ENCODE data around the gene SLC17A4. TPM values are rescaled to one million over a fixed set of nuclear protein-coding genes. Genes with fewer than 3 reads are reported as not detected.

Gene SLC17A4
- total RNA-seq, 1 experiment from 2014 or later = not detected

GRCh38 chr6:25717866-25718740 is 36.4 kb upstream of the SLC17A4 start:
- TF ChIP-seq CTCF (conservative IDR thresholded peaks at IDR 0.05) = peak; percentile 71
- H2BK20ac ChIP-seq (ENCODE audit: low read depth, low read length, poor library complexity, severe bottlenecking) = no peak overlapping the region
- Mint-ChIP-seq H3K4me3 (no peak overlapping the region), H3K27ac (no peak overlapping the region), H3K27me3 (ENCODE audit: low read depth) (no peaks in the 10 kb centered on the region), H3K9me3 (no peaks in the 10 kb centered on the region), H3K36me3 (ENCODE audit: insufficient read depth in 1 of 3, low read depth in 3 of 3) (no peaks in the 10 kb centered on the region), H3K4me1 (peaks cover 3 to 7% of the 10 kb centered on the region in 2 experiments; a peak in 3 of 4 replicates)
- no CpG with 5 or more reads among the region's 6 CpGs for WGBS (ENCODE audit: extremely low coverage, insufficient read length, low lambda C conversion rate)
- H4K91ac ChIP-seq (ENCODE audit: insufficient read length, low read depth, low read length) = no peak overlapping the region
- no peak overlapping the region for H4K8ac ChIP-seq (replicated peaks; ENCODE audit: insufficient read length, low read depth, low read length)
- H2AK5ac ChIP-seq (ENCODE audit: insufficient read length, low read length) = no peak overlapping the region
- no peak overlapping the region for H3K14ac ChIP-seq (ENCODE audit: insufficient read depth, low read length)
- H3K27ac ChIP-seq (ENCODE audit: insufficient read length, low read depth, low read length) = no peak overlapping the region
- no peak overlapping the region for H3K4ac ChIP-seq (ENCODE audit: low read depth, low read length)
- H3K79me1 ChIP-seq (ENCODE audit: insufficient read depth, low read depth, low read length, poor library complexity, severe bottlenecking) = no peaks in the 10 kb centered on the region
- H3K23ac ChIP-seq (ENCODE audit: insufficient read length, low read depth, low read length) = no peak overlapping the region
- no peak overlapping the region for H3K18ac ChIP-seq (ENCODE audit: insufficient read length, low read depth, low read length)
- no peak overlapping the region for H4K5ac ChIP-seq (ENCODE audit: insufficient read length, low read depth, low read length)
- no peak overlapping the region for H2BK12ac ChIP-seq (ENCODE audit: insufficient read length, low read depth, low read length)
- no peak overlapping the region for H2BK15ac ChIP-seq (ENCODE audit: low read depth, low read length)
- no peaks in the 10 kb centered on the region for H3K27me3 ChIP-seq (ENCODE audit: insufficient read depth, low read length)
- H3K9me3 ChIP-seq (ENCODE audit: control insufficient read depth, low read depth, low read length) = no peaks in the 10 kb centered on the region
- H2AFZ ChIP-seq (ENCODE audit: low read length) = no peak overlapping the region
- no peak overlapping the region for H2BK120ac ChIP-seq (ENCODE audit: low read depth, low read length, poor library complexity, severe bottlenecking)
- no peak overlapping the region for H2BK5ac ChIP-seq (ENCODE audit: insufficient read length, low read length)
- no peaks in the 10 kb centered on the region for H3K79me2 ChIP-seq (ENCODE audit: insufficient read depth, low read length)
- H4K20me1 ChIP-seq (ENCODE audit: control insufficient read depth, insufficient read depth, insufficient read length) = no peaks in the 10 kb centered on the region
- H3K4me2 ChIP-seq (ENCODE audit: insufficient read depth, insufficient read length, low read length) = no peak overlapping the region
- H3K56ac ChIP-seq (ENCODE audit: insufficient read length, low read depth, low read length) = no peak overlapping the region
- H3T11ph ChIP-seq (ENCODE audit: low read length) = no peak overlapping the region
- H3K23me2 ChIP-seq (ENCODE audit: insufficient read length, low read depth, low read length, poor library complexity, severe bottlenecking) = no peaks in the 10 kb centered on the region
- no peaks in the 10 kb centered on the region for H3K4me1 ChIP-seq (ENCODE audit: insufficient read depth, low read length)
- DNase-seq = no peak
- no peak overlapping the region for H3K9ac ChIP-seq (ENCODE audit: extremely low read depth, insufficient read length, low read length)
